Prostate gland (tissue), 2 donors: Measurements from ENCODE around the gene PSMB8. TPM values are rescaled to one million over a fixed set of nuclear protein-coding genes. Genes with fewer than 3 reads are reported as not detected.
"Not testable (repeated sequence)": the region's sequence is repeated elsewhere in the genome, so short reads cannot be mapped to it uniquely, and the experiment has no call there.

Experiments
- DNase-seq: peaks from one replicate; pipeline ENCODE4 v3.0.0-alpha.2; 2019; ENCODE audit warnings: low spot score
- H3K27ac ChIP-seq, 2 donors: fragments of 200-600 bp; sonication (generic); 2 replicates each; pipeline ENCODE4 v1.5.1; 2017 to 2019
- H3K27me3 ChIP-seq: fragments of 200-600 bp; sonication (generic); replicated peaks from 2 replicates; pipeline ENCODE4 v1.5.1; 2019; ENCODE audit not compliant: insufficient read depth
- H3K36me3 ChIP-seq, 2 donors: fragments of 200-600 bp; sonication (generic); 1 replicate in 1 of 2; 2 replicates in 1 of 2; pipeline versions ENCODE4 v1.5.1 to v1.8.1; 2017 to 2019
- H3K4me1 ChIP-seq: fragments of 200-600 bp; sonication (generic); replicated peaks from 2 replicates; pipeline ENCODE4 v1.5.1; 2019
- H3K4me3 ChIP-seq, 2 donors: fragments of 200-600 bp; sonication (generic); 2 replicates each; pipeline ENCODE4 v1.5.1; 2017 to 2019
- H3K9me3 ChIP-seq: fragments of 200-600 bp; sonication (generic); 2 replicates; pipeline ENCODE4 v1.5.1; 2017
- POLR2A ChIP-seq: fragments of 450-650 bp; IDR thresholded peaks from one replicate; pipeline ENCODE4 v1.6.1; 2016; ENCODE audit warnings: antibody characterized with exemption, mild to moderate bottlenecking
- POLR2AphosphoS5 ChIP-seq: sonication (generic); formaldehyde crosslinking; IDR thresholded peaks from one replicate; pipeline ENCODE4 v1.6.1; 2017; ENCODE audit warnings: antibody characterized with exemption
- WGBS: methylation state at CpG from one replicate; pipeline ENCODE4 v1.1.5; 2018; 5-methylcytosine and 5-hydroxymethylcytosine counted together
- intact Hi-C: fragments of 100-400 bp; cut with DNase I; formaldehyde crosslinking; loops from one replicate; pipeline ENCODE4 v1.14.2; 2022
- total RNA-seq, 2 donors: library from RNA; depleted of rRNA; stranded (reverse); fragments of >200 nt; gene quantifications; one replicate each; pipeline ENCODE4 v1.1.0, GENCODE V29; 2016
- TF ChIP-seq, protein P1 (sequence below), 4 experiments: fragments of 200-600 bp in 2 of 4; fragments of 450-650 bp in 2 of 4; sonication (generic) in 2 of 4; IDR thresholded peaks; 1 replicate in 3 of 4; 2 replicates in 1 of 4; pipeline ENCODE4 v1.5.1; 2016 to 2019; ENCODE audit warnings: antibody characterized with exemption in 4 of 4, mild to moderate bottlenecking in 2 of 4, moderate library complexity in 2 of 4

PSMB8 gene
- total RNA-seq, 2 donors from 2014 or later = 30.7 to 47.3 TPM

DNA sequence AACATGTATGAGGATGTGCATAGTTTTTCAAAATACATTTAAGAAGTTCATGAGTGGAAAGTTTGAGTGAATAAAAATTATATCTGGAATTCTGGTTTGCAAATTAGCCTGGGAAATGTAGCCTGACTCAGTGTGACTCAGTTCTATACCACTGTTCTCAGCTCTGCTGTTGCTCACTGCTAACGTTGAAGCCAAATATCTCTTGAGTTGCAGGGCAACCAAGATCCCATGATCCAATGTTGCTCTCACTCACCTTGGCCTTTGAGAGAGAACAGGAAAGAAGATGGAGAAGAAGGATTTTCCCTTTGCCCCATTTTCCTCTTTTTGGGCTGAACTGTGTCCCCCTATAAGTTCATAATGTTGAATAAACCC lies 39.0 kb upstream of the PSMB8 start:
- intact Hi-C loops = no loop called here
- Histone ChIP-seq H3K9me3 (no peaks in the 10 kb centered on the region), H3K36me3 (no peaks in the 10 kb centered on the region), H3K27ac (no peak overlapping the region), H3K4me3 (no peak overlapping the region), H3K27me3 (no peaks in the 10 kb centered on the region), H3K4me1 (no peaks in the 10 kb centered on the region)
- DNase-seq = no peak
- WGBS = 63% methylated on average over 1 of the region's 1 CpG
- TF ChIP-seq, protein P1, sequence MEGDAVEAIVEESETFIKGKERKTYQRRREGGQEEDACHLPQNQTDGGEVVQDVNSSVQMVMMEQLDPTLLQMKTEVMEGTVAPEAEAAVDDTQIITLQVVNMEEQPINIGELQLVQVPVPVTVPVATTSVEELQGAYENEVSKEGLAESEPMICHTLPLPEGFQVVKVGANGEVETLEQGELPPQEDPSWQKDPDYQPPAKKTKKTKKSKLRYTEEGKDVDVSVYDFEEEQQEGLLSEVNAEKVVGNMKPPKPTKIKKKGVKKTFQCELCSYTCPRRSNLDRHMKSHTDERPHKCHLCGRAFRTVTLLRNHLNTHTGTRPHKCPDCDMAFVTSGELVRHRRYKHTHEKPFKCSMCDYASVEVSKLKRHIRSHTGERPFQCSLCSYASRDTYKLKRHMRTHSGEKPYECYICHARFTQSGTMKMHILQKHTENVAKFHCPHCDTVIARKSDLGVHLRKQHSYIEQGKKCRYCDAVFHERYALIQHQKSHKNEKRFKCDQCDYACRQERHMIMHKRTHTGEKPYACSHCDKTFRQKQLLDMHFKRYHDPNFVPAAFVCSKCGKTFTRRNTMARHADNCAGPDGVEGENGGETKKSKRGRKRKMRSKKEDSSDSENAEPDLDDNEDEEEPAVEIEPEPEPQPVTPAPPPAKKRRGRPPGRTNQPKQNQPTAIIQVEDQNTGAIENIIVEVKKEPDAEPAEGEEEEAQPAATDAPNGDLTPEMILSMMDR (IDR thresholded peaks at IDR 0.05) = no peak
- TF ChIP-seq POLR2AphosphoS5 (no peak), POLR2A (no peak)

DNA sequence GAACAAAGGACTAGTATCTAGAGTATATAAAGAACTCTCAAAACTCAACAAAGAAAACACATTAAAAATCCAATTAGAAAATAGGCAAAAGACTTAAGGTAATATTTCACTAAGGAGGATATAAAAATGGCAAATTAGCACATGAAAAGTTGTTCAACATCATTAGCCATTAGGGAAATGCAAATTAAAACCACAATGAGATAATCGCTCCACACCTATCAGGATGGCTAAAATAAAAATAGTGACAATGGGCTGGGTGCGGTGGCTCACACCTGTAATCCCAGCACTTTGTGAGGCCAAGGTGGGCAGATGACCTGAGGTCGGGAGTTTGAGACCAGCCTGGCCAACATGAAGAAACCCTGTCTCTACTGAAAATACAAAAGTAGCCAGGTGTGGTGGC lies 37.1 kb upstream of the PSMB8 start:
- H3K27ac ChIP-seq, H3K4me1 ChIP-seq, intact Hi-C loops, H3K36me3 ChIP-seq, H3K4me3 ChIP-seq, DNase-seq, H3K9me3 ChIP-seq, H3K27me3 ChIP-seq: not testable (repeated sequence)
- 94% methylated on average over 3 of the region's 3 CpGs for WGBS

DNA sequence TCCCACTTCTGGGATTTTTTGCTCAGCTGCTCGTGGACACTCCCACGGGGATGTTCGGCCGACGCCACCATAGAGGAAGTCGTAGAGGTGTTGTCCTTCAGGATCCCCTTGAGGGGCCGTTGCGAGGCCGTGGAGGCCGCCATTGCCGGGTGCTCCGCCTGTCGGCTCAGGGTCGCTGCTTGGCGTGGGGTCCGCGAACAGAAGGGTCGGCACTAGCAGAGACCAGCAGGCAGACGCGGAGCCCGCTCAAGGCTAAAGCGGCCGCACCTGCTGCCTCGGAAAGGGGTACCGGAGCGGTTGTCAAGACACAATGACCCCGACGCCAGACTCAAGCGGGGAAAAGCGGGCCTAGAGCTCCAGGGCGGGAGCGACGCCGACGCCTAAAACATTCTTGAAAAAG lies 35.8 kb upstream of the PSMB8 start:
- no peaks in the 10 kb centered on the region for H3K4me1 ChIP-seq
- no peak overlapping the region for H3K4me3 ChIP-seq
- H3K27me3 ChIP-seq = no peaks in the 10 kb centered on the region
- WGBS = 49% methylated on average over 35 of the region's 35 CpGs
- TF ChIP-seq, protein P1 (IDR thresholded peaks at IDR 0.05) = no peak
- no peak for TF ChIP-seq POLR2AphosphoS5
- TF ChIP-seq POLR2A = no peak
- H3K27ac ChIP-seq = no peak overlapping the region
- no peak for DNase-seq
- no peaks in the 10 kb centered on the region for H3K9me3 ChIP-seq
- H3K36me3 ChIP-seq = no peaks in the 10 kb centered on the region
- intact Hi-C loops = no loop called here

DNA sequence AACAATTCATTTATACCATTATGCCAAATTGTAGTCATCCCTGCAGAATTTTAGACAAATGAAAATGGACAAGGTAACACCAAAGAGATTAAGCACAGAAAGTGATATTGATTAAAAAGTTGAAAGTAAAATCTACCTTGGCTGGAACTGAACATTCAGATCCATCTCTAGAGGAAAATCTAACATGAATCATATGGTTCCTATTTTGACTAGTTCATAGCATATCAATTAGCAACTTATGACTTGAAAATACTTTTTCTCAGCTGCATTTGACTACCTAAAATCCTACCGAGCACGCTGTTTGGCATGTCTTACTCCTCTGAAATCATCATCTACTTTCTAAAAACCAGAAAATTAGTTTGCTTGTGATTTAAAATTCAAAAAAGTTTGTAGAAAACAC lies 32.8 kb upstream of the PSMB8 start:
- H3K36me3 ChIP-seq = no peaks in the 10 kb centered on the region
- no peaks in the 10 kb centered on the region for H3K9me3 ChIP-seq
- 93% methylated on average over 2 of the region's 2 CpGs for WGBS
- no peaks in the 10 kb centered on the region for H3K4me1 ChIP-seq
- DNase-seq = no peak
- no peak for TF ChIP-seq POLR2A
- TF ChIP-seq, protein P1 (IDR thresholded peaks at IDR 0.05) = no peak
- no peak for TF ChIP-seq POLR2AphosphoS5
- H3K27ac ChIP-seq = no peak overlapping the region
- H3K27me3 ChIP-seq = no peaks in the 10 kb centered on the region
- intact Hi-C loops = no loop called here
- H3K4me3 ChIP-seq = no peak overlapping the region

DNA sequence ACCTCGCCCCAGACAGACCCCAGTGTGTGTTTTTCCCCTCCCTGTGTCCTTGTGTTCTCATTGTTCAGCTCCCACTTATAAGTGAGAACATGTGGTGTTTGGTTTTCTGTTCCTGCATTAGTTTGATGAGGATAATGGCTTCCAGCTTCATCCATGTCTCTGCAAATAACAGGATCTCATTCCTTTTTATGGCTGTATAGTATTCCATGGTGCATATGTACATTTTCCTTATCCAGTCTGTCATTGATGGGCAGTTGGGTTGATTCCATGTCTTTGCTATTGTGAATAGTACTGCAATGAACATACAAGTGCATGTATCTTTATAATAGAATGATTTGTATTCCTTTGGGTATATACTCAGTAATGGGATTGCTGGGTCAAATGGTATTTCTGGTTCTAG lies 30.1 kb upstream of the PSMB8 start:
- not testable (repeated sequence) for DNase-seq, H3K4me1 ChIP-seq, H3K4me3 ChIP-seq, H3K27ac ChIP-seq, H3K27me3 ChIP-seq, H3K9me3 ChIP-seq, H3K36me3 ChIP-seq
- intact Hi-C loops = loop anchor here (5.0 kb wide), 1 partner anchor 37 kb away; the partner anchor contains the start of gene TAP2
- 80% methylated on average over 1 of the region's 1 CpG for WGBS

DNA sequence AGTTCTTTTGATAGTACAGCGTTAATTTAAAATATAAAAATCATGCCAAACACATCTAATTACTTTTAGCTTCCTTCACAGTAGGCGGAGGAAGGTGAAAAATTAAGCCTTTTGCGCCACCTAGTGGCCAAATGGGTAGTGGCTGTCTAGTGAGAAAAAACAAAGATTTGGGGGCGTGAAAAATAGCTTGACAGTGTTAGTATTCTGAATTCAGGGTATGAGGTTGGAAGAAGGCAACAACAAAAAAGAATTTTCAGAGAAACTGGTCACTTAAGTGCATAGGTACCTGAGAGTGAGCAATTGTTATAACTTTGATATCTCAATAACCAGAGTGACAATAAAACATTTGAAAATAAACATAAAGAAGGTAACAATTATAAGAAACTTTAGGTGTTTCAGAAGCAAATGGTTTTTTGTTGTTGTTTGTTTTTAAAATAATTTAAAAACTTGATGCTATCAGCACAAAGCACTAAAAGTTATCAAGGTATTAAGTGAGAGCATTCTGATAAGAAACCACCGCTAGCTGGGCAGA lies 24.5 kb upstream of the PSMB8 start:
- no peaks in the 10 kb centered on the region for H3K4me1 ChIP-seq
- H3K27ac ChIP-seq = no peak overlapping the region
- H3K36me3 ChIP-seq = no peaks in the 10 kb centered on the region
- H3K4me3 ChIP-seq = no peak overlapping the region
- intact Hi-C loops = loop anchor here (5.0 to 10.0 kb wide), 2 partner anchors 41 to 454 kb away; no protein-coding TSS in a partner anchor
- TF ChIP-seq POLR2A (no peak), POLR2AphosphoS5 (peak; percentile 73)
- TF ChIP-seq, protein P1 (IDR thresholded peaks at IDR 0.05) = peak; percentile 82 to 97 (median 93)
- WGBS = 18% methylated on average over 5 of the region's 5 CpGs
- no peaks in the 10 kb centered on the region for H3K27me3 ChIP-seq
- DNase-seq = peak; percentile 72
- H3K9me3 ChIP-seq = no peaks in the 10 kb centered on the region
